ENCODE measurements around the gene ZXDC.

Gene ZXDC

GRCh38 chr3:126488886-126489569, 13.3 kb upstream of the ZXDC start:
- DNase-seq: no peak

GRCh38 chr3:126488185-126488584, 12.5 kb upstream of the ZXDC start:
- DNase-seq: no peak

- no peak for DNase-seq
These were observed 11.6 kb upstream of the ZXDC start for GRCh38 chr3:126487151-126487771.

- no peak for DNase-seq
These were observed 10.7 kb upstream of the ZXDC start for GRCh38 chr3:126486360-126486847.

GRCh38 chr3:126485956-126486355, 10.3 kb upstream of the ZXDC start:
- no peak for DNase-seq

- DNase-seq: peak; percentile 42
These were observed 9.6 kb upstream of the ZXDC start for GRCh38 chr3:126485176-126485897.

GRCh38 chr3:126484662-126485061, 9.0 kb upstream of the ZXDC start:
- no peak for DNase-seq

- no peak for DNase-seq
These were observed 8.5 kb upstream of the ZXDC start for GRCh38 chr3:126484148-126484547.

- DNase-seq: no peak
These were observed 7.7 kb upstream of the ZXDC start for GRCh38 chr3:126483321-126483761.

GRCh38 chr3:126482503-126483255, 7.0 kb upstream of the ZXDC start:
- DNase-seq: no peak

- DNase-seq: peak; percentile 34
These were observed 6.3 kb upstream of the ZXDC start for GRCh38 chr3:126481808-126482502.

- DNase-seq: no peak
These were observed 5.2 kb upstream of the ZXDC start for GRCh38 chr3:126480861-126481260.

GRCh38 chr3:126480206-126480605, 4.5 kb upstream of the ZXDC start:
- DNase-seq: peak; percentile 35

GRCh38 chr3:126479642-126480041, 4.0 kb upstream of the ZXDC start:
- DNase-seq: no peak

GRCh38 chr3:126478581-126479310, 3.1 kb upstream of the ZXDC start:
- DNase-seq: no peak

GRCh38 chr3:126477061-126477380, 1.3 kb upstream of the ZXDC start:
- DNase-seq: peak; percentile 24

GRCh38 chr3:126476166-126477060, 722 bp upstream of the ZXDC start:
- peak; percentile 90 for DNase-seq

- peak; percentile 78 for DNase-seq
These were observed 936 bp downstream of the ZXDC start for GRCh38 chr3:126474498-126475412.

GRCh38 chr3:126473292-126474168, 2.2 kb downstream of the ZXDC start:
- no peak for DNase-seq
